HepG2 (cell line): ENCODE results near the gene CPLX3. TPM values are rescaled to one million over a fixed set of nuclear protein-coding genes. Genes with fewer than 3 reads are reported as not detected.

ENCODE experiments used
- ATAC-seq: fragments of 200-7000 bp; cut with Tn5 transposase; 3 replicates; pipeline ENCODE4 v1.9.1; 2020; ENCODE audit warnings: mild to moderate bottlenecking, moderate library complexity
- BruUV-seq: library from RNA; stranded (reverse); fragments of 400-500 nt; replicated peaks from 2 replicates; lab custom pipeline; 2021; lab: Mats Ljungman, UMichigan
- CTCF ChIA-PET: fragments of 300-600 bp; formaldehyde crosslinking; extraction: SDS; loops from one replicate; lab custom pipeline; 2021; ENCODE audit warnings: low total read pairs, inconsistent platforms, low intra/inter-chr PET ratio; lab: Yijun Ruan, JAX
- POLR2A ChIA-PET: fragments of 350-600 bp; sonication (Branson Sonifier 250); formaldehyde crosslinking; loops from one replicate; lab custom pipeline; 2020; ENCODE audit warnings: antibody characterized with exemption, inconsistent platforms; lab: Yijun Ruan, JAX
- DNase-seq: peaks from one replicate; pipeline ENCODE4 v3.0.0-alpha.2; 2015; ENCODE audit warnings: low spot score
- FAIRE-seq: peaks from 3 replicates; lab custom pipeline; 2011; peaks lifted over from hg19 to GRCh38; lab: Jason Lieb, UNC
- H2AFZ ChIP-seq: one replicate; pipeline ENCODE4 v1.6.1; 2011; ENCODE audit warnings: low read length, inconsistent platforms
- H3K27ac ChIP-seq: fragments of 300-600 bp; 3 replicates; pipeline ENCODE4 v1.8.0; 2011; ENCODE audit warnings: mixed run types, mild to moderate bottlenecking, mixed read lengths, low read length, inconsistent platforms; ENCODE audit not compliant: insufficient read depth; ENCODE audit errors: extremely low read length
- H3K27me3 ChIP-seq, 2 experiments: fragments of 200-600 bp in 1 of 2; 2 replicates in 1 of 2; 3 replicates in 1 of 2; pipeline versions ENCODE4 v1.6.0 to v1.8.0; 2011; ENCODE audit warnings: low read length in 2 of 2, mild to moderate bottlenecking in 2 of 2, moderate library complexity in 2 of 2, inconsistent platforms in 1 of 2; ENCODE audit not compliant: insufficient read depth in 2 of 2, control insufficient read depth in 1 of 2
- H3K36me3 ChIP-seq, 2 experiments: fragments of 200-600 bp in 1 of 2; replicated peaks in 1 of 2; 2 replicates in 1 of 2; 3 replicates in 1 of 2; pipeline versions ENCODE4 v1.5.1 to v1.8.0; 2011; ENCODE audit warnings: low read length in 2 of 2, inconsistent platforms in 1 of 2; ENCODE audit not compliant: insufficient read depth in 2 of 2, control insufficient read depth in 1 of 2
- H3K4me1 ChIP-seq: 2 replicates; pipeline ENCODE4 v1.5.1; 2012; ENCODE audit warnings: low read length, inconsistent platforms; ENCODE audit not compliant: insufficient read depth
- H3K4me2 ChIP-seq: 2 replicates; pipeline ENCODE4 v1.6.0; 2011; ENCODE audit warnings: low read depth, low read length, inconsistent platforms
- H3K4me3 ChIP-seq, 3 experiments: fragments of 200-600 bp in 1 of 3; sonication (generic), shearing (Covaris generic) in 1 of 3; replicated peaks in 1 of 3; 2 replicates each; pipeline ENCODE4 v1.5.1; 2011 to 2016; ENCODE audit warnings: low read length in 3 of 3, inconsistent platforms in 2 of 3, low read depth in 2 of 3, mild to moderate bottlenecking in 2 of 3, control low read depth in 1 of 3, mixed read lengths in 1 of 3; ENCODE audit not compliant: insufficient read depth in 1 of 3
- H3K79me2 ChIP-seq: one replicate; pipeline ENCODE4 v1.6.1; 2011; ENCODE audit warnings: low read length, inconsistent platforms; ENCODE audit not compliant: insufficient read depth
- H3K9ac ChIP-seq: 2 replicates; pipeline ENCODE4 v1.6.0; 2011; ENCODE audit warnings: mild to moderate bottlenecking, low read depth, low read length, inconsistent platforms; ENCODE audit not compliant: insufficient read depth
- H3K9me3 ChIP-seq: 2 replicates; pipeline ENCODE4 v1.5.1; 2012; ENCODE audit warnings: mild to moderate bottlenecking, low read length
- H4K20me1 ChIP-seq: 2 replicates; pipeline ENCODE4 v1.6.0; 2011; ENCODE audit warnings: inconsistent platforms, mild to moderate bottlenecking, low read length, moderate library complexity; ENCODE audit not compliant: insufficient read depth
- BCL6 ChIP-seq: IDR thresholded peaks from 2 replicates; pipeline ENCODE4 v1.6.1; 2016; ENCODE audit warnings: missing genetic modification reagents, missing compliant biosample characterization
- DBP ChIP-seq: sonication (generic); formaldehyde crosslinking; IDR thresholded peaks from 2 replicates; pipeline ENCODE4 v1.4.0; 2020; ENCODE audit warnings: missing genetic modification reagents; ENCODE audit errors: not compliant biosample characterization
- DMTF1 ChIP-seq: sonication (generic); formaldehyde crosslinking; IDR thresholded peaks from 2 replicates; pipeline ENCODE4 v1.4.0; 2020; ENCODE audit warnings: mild to moderate bottlenecking, missing genetic modification reagents
- ELF4 ChIP-seq: sonication (generic); formaldehyde crosslinking; IDR thresholded peaks from 2 replicates; pipeline ENCODE4 v1.5.0; 2020; ENCODE audit warnings: missing genetic modification reagents, mild to moderate bottlenecking, moderate library complexity, borderline replicate concordance
- FOXO4 ChIP-seq: sonication (generic); formaldehyde crosslinking; conservative IDR thresholded peaks from 2 replicates; pipeline ENCODE4 v1.8.1; 2023; ENCODE audit warnings: missing genetic modification reagents
- FOXP1 ChIP-seq, 2 experiments: fragments of 450-650 bp in 1 of 2; IDR thresholded peaks; 2 replicates each; pipeline ENCODE4 v1.6.1; 2017 to 2018; ENCODE audit warnings: antibody characterized with exemption in 1 of 2
- GTF2F1 ChIP-seq: fragments of 150-350 bp; IDR thresholded peaks from 2 replicates; pipeline ENCODE4 v1.6.1; 2014; ENCODE audit warnings: low read length
- HIVEP1 ChIP-seq: sonication (generic); formaldehyde crosslinking; IDR thresholded peaks from 2 replicates; pipeline ENCODE4 v1.4.0; 2020; ENCODE audit warnings: mild to moderate bottlenecking, missing genetic modification reagents
- MIXL1 ChIP-seq: IDR thresholded peaks from 2 replicates; pipeline ENCODE4 v1.6.1; 2016
- MLX ChIP-seq: IDR thresholded peaks from 2 replicates; pipeline ENCODE4 v1.6.1; 2016
- MZF1 ChIP-seq: sonication (generic); formaldehyde crosslinking; IDR thresholded peaks from 2 replicates; pipeline ENCODE4 v1.8.1; 2023; ENCODE audit warnings: mild to moderate bottlenecking, missing genetic modification reagents, borderline replicate concordance
- SAFB2 ChIP-seq: sonication (generic); formaldehyde crosslinking; IDR thresholded peaks from 2 replicates; pipeline ENCODE4 v1.5.1; 2020; ENCODE audit warnings: missing genetic modification reagents, low read depth, mild to moderate bottlenecking, borderline replicate concordance
- SOX5 ChIP-seq: IDR thresholded peaks from 2 replicates; pipeline ENCODE4 v1.6.1; 2016; ENCODE audit warnings: borderline replicate concordance
- ZFP36L1 ChIP-seq: sonication (generic); formaldehyde crosslinking; IDR thresholded peaks from 2 replicates; pipeline ENCODE4 v1.8.0; 2022; ENCODE audit warnings: mild to moderate bottlenecking, missing genetic modification reagents, moderate library complexity
- ZFYVE20 ChIP-seq: sonication (generic); formaldehyde crosslinking; IDR thresholded peaks from 2 replicates; pipeline ENCODE4 v1.8.0; 2023; ENCODE audit warnings: low read depth, mild to moderate bottlenecking, moderate library complexity, missing genetic modification reagents, borderline replicate concordance
- ZNF292 ChIP-seq: sonication (generic); formaldehyde crosslinking; IDR thresholded peaks from 2 replicates; pipeline ENCODE4 v1.8.1; 2022; ENCODE audit warnings: mild to moderate bottlenecking, low read depth, missing genetic modification reagents, borderline replicate concordance
- ZNF432 ChIP-seq: sonication (generic); formaldehyde crosslinking; IDR thresholded peaks from 2 replicates; pipeline ENCODE4 v1.5.0; 2020; ENCODE audit warnings: missing genetic modification reagents, mild to moderate bottlenecking, borderline replicate concordance
- ZNF550 ChIP-seq: sonication (generic); formaldehyde crosslinking; IDR thresholded peaks from 2 replicates; pipeline ENCODE4 v1.4.0; 2020; ENCODE audit warnings: mild to moderate bottlenecking, missing genetic modification reagents, borderline replicate concordance
- ZNF562 ChIP-seq: sonication (generic); formaldehyde crosslinking; IDR thresholded peaks from 2 replicates; pipeline ENCODE4 v1.8.0; 2022; ENCODE audit warnings: missing genetic modification reagents, borderline replicate concordance
- whole genome bisulfite sequencing: methylation state at CpG from one replicate; pipeline ENCODE4 v1.1.6; 2017; ENCODE audit warnings: low lambda C conversion rate; 5-methylcytosine and 5-hydroxymethylcytosine counted together
- in situ Hi-C: cut with HindIII; loops from 2 replicates; pipeline ENCODE4 v1.10.0; 2017; ENCODE audit warnings: low pct_unique_long_range_greater_than_20kb; ENCODE audit not compliant: extremely low pct_ligation_motif_present
- intact Hi-C: fragments of 100-400 bp; cut with micrococcal nuclease; formaldehyde crosslinking; loops from one replicate; pipeline ENCODE4 v1.10.0; 2022; ENCODE audit not compliant: unreplicated experiment
- polyA plus RNA-seq, 8 experiments: library from polyadenylated mRNA; depleted of rRNA in 3 of 8; stranded (reverse) in 7 of 8; unstranded in 1 of 8; fragments of >200 nt; fragmentation: Illumina TruSeq in 4 of 8; extraction: Trizol in 4 of 8; gene quantifications; 2 replicates each; pipeline versions ENCODE4 v1.2.1 to v1.2.3, GENCODE V29; 2011 to 2016; ENCODE audit warnings: low read depth in 4 of 8, missing spikeins in 1 of 8, mixed read lengths in 1 of 8; ENCODE audit not compliant: insufficient read depth in 1 of 8
- total RNA-seq, 5 experiments: library from RNA; depleted of rRNA; stranded (reverse); fragments of >200 nt; fragmentation: Illumina TruSeq; extraction: Trizol; gene quantifications; 2 replicates each; pipeline ENCODE4 v1.2.3, GENCODE V29; 2016; ENCODE audit warnings: low read depth in 1 of 5

CPLX3 gene
- total and polyA plus RNA-seq, 2 of the 13 experiments (the other 11 are each of a cell fraction or from before 2014, with no cell fraction given): not detected

GRCh38 chr15:74790080-74790916, 36.1 kb upstream of the CPLX3 start:
- ChIA-PET CTCF (no interaction called here), POLR2A (interaction anchor here (1.7 kb wide), 1 partner anchor 10 kb away, joined by 3 read pairs; no protein-coding TSS in a partner anchor)
- intact Hi-C loops: no loop called here
- Histone ChIP-seq H3K36me3 (peaks cover 9 to 25% of the 10 kb centered on the region in 2 experiments; a peak in 4 of 5 replicates), H2AFZ (no peak overlapping the region), H3K9me3 (no peaks in the 10 kb centered on the region), H3K4me2 (no peak overlapping the region), H3K79me2 (peaks cover 39% of the 10 kb centered on the region), H4K20me1 (peaks cover 27% of the 10 kb centered on the region; the same call in 1 of the 2 replicates), H3K27me3 (no peaks in the 10 kb centered on the region), H3K4me3 (no peak overlapping the region), H3K4me1 (peaks cover 26% of the 10 kb centered on the region), H3K9ac (no peak overlapping the region), H3K27ac (no peak overlapping the region)
- DNase-seq (no peak), FAIRE-seq (no peak), ATAC-seq (no peak)
- WGBS: 96% methylated on average over 10 of the region's 15 CpGs
- in situ Hi-C loops: no loop called here
- BruUV-seq: no TSS peak
- no peak for TF ChIP-seq FOXP1 (IDR thresholded peaks at IDR 0.05)
- TF ChIP-seq FOXP1 (CRISPR knock-in tag; IDR thresholded peaks at IDR 0.05): no peak
- no peak for TF ChIP-seq HIVEP1 (CRISPR knock-in tag)
- TF ChIP-seq MZF1: no peak
- TF ChIP-seq DMTF1 (CRISPR knock-in tag): no peak
- no peak for TF ChIP-seq ZNF432 (CRISPR knock-in tag)
- TF ChIP-seq MIXL1 (CRISPR knock-in tag): no peak
- TF ChIP-seq FOXO4 (CRISPR knock-in tag): no peak
- TF ChIP-seq GTF2F1: no peak
- no peak for TF ChIP-seq SOX5 (CRISPR knock-in tag)
- TF ChIP-seq ZNF550: no peak
- no peak for TF ChIP-seq MLX (CRISPR knock-in tag)
- TF ChIP-seq ZNF562 (CRISPR knock-in tag): no peak
- no peak for TF ChIP-seq ZFYVE20 (CRISPR knock-in tag)
- TF ChIP-seq SAFB2: no peak
- no peak for TF ChIP-seq ELF4 (CRISPR knock-in tag)
- TF ChIP-seq DBP (CRISPR knock-in tag): no peak
- no peak for TF ChIP-seq BCL6 (CRISPR knock-in tag)
- TF ChIP-seq ZNF292 (CRISPR knock-in tag): no peak
- no peak for TF ChIP-seq ZFP36L1 (CRISPR knock-in tag)
